NB4 (cell line): ENCODE results near the gene ANKRD13C.

Experiments used
- DNase-seq: peaks from one replicate; pipeline ENCODE4 v3.0.0; 2010; ENCODE audit warnings: low read depth
- H3K4me3 ChIP-seq: one replicate; pipeline ENCODE4 v1.5.1; 2011; ENCODE audit warnings: mild to moderate bottlenecking, low read depth, low read length, moderate library complexity
- CTCF ChIP-seq: IDR thresholded peaks from one replicate; pipeline ENCODE4 v1.5.1; 2012; ENCODE audit warnings: low read depth, low read length
- MAX ChIP-seq: IDR thresholded peaks from 2 replicates; pipeline ENCODE4 v1.6.1; 2011; ENCODE audit warnings: low read depth, low read length
- MYC ChIP-seq: IDR thresholded peaks from 2 replicates; pipeline ENCODE4 v1.6.1; 2011; ENCODE audit warnings: low read depth, low read length
- POLR2A ChIP-seq: IDR thresholded peaks from 2 replicates; pipeline ENCODE4 v1.6.1; 2011; ENCODE audit warnings: mild to moderate bottlenecking; ENCODE audit not compliant: insufficient read length; ENCODE audit errors: extremely low read depth

Gene ANKRD13C

GRCh38 chr1:70288166-70288565, 66.4 kb downstream of the ANKRD13C start:
- H3K4me3 ChIP-seq = no peak overlapping the region
- no peak for DNase-seq
- TF ChIP-seq MAX = no peak
- TF ChIP-seq POLR2A = no peak
- no peak for TF ChIP-seq CTCF
- no peak for TF ChIP-seq MYC

GRCh38 chr1:70286453-70286852, 68.1 kb downstream of the ANKRD13C start:
- DNase-seq = no peak
- no peak for TF ChIP-seq CTCF
- TF ChIP-seq MAX = no peak
- TF ChIP-seq POLR2A = no peak
- TF ChIP-seq MYC = no peak
- no peak overlapping the region for H3K4me3 ChIP-seq

GRCh38 chr1:70284366-70284765, 70.2 kb downstream of the ANKRD13C start:
- H3K4me3 ChIP-seq = no peak overlapping the region
- no peak for DNase-seq
- TF ChIP-seq MAX = no peak
- TF ChIP-seq POLR2A = no peak

- TF ChIP-seq MYC (no peak), CTCF (no peak), MAX (no peak), POLR2A (no peak)
- no peak for DNase-seq
- H3K4me3 ChIP-seq = no peak overlapping the region
Observed at GRCh38 chr1:70278710-70279109, 75.8 kb downstream of the ANKRD13C start.

- no peak overlapping the region for H3K4me3 ChIP-seq
- no peak for TF ChIP-seq POLR2A
- no peak for TF ChIP-seq CTCF
- DNase-seq = no peak
Observed at GRCh38 chr1:70277875-70278274, 76.6 kb downstream of the ANKRD13C start.

- no peak for DNase-seq
- no peak for TF ChIP-seq POLR2A
- no peak for TF ChIP-seq CTCF
- no peak for TF ChIP-seq MYC
- TF ChIP-seq MAX = no peak
- no peak overlapping the region for H3K4me3 ChIP-seq
Observed at GRCh38 chr1:70265946-70266345, 88.6 kb downstream of the ANKRD13C start.
